GM21390 (cell line): ENCODE data around the gene GPHB5.
A peak's percentile ranks its signal among the peaks of the same experiment; 100 is the strongest.
"Not testable (repeated sequence)": the region's sequence is repeated elsewhere in the genome, so short reads cannot be mapped to it uniquely, and the experiment has no call there.

Experiments
- ATAC-seq: cut with Tn5 transposase; IDR thresholded peaks from one replicate; pipeline ENCODE4 v1.9.1; 2021; ENCODE audit not compliant: unreplicated experiment

The GPHB5 gene

DNA sequence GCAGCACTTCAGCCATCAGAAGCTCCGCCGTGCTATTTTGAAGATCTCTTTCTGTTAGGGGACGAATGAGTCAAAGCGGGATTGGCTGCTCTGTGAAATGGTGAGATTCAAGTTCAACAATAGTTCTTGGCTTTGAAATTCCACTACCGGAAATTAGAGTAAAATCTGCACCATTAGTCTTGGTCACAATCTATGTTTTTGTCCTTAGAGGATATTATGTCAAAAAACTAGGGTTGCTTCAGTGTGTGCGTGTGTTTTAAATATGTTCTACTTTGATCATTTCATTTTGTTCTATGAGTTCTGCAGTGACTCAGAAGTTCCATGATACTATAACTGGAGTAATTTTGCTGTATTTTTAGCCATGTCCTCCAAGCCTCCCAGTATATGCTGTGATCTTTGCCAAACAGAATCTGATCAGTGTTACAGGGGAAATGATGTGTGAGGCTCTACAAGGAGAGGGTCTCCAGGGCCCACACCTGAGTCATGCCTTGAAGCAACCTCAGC lies 22.6 kb downstream of the GPHB5 start:
- peak; percentile 42 for ATAC-seq

GRCh38 chr14:63295231-63295685 lies 23.5 kb downstream of the GPHB5 start:
- ATAC-seq: no peak

GRCh38 chr14:63292805-63293204 lies 25.9 kb downstream of the GPHB5 start:
- ATAC-seq: no peak

- ATAC-seq: no peak
Measured at GRCh38 chr14:63290741-63291430, 27.8 kb downstream of the GPHB5 start.

GRCh38 chr14:63288853-63289252 lies 29.9 kb downstream of the GPHB5 start:
- no peak for ATAC-seq

DNA sequence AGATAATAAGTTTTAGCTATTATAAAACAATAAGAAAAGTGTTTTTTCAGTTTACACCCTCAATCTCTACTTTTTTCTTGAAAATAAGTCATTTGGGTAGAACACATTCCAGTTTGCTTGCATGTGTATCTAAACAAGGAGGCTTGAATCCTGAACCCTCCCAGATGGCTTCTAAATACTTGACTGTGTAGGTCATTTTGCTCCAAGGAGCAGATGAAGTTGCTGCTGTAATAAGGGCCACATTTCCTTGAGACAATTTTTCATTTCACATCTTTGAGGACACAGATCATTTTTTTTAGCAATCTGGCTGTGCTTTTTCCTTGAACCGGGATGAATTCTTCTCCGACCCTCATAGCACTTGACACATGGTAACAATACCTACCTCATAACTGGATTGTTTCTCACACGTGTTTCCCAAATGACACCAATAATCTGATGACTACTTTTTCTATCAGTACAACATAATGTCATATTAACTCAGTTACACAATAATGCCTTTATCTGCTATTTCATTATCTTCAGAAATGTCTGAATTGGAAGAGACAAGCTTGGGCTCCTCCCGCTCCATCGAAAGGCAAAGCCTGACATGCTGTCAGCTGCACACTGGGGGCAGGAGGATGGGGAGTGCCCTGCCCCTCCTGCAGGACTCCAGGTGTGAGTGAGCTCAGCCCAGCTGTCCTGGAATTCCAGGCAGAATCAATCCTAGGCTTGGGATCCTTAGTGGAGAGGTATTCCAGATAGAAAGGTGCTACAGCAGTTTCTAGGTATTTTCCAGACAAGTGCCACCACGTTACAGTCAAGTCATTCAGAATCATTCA lies 30.9 kb downstream of the GPHB5 start:
- ATAC-seq: no peak

GRCh38 chr14:63286071-63286470 lies 32.7 kb downstream of the GPHB5 start:
- no peak for ATAC-seq

DNA sequence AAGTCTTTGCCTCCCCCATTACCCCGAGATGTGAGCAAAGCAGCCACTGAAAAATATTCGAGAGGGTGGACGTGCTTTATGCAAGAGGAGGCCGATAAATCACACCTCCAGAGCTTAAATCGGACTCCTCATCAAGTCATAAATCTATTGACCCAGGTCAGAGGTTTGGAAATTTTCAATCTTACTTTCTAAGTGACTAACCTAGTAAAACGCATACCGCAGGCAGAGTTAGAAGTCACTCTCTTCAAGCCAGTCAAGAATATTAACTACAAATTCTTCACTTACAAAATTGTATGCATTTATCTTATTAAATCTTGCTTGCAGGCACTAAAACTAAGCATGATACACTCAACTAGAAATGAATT lies 34.9 kb downstream of the GPHB5 start:
- no peak for ATAC-seq

- peak; percentile 69 for ATAC-seq
Measured at GRCh38 chr14:63282997-63283883, 35.5 kb downstream of the GPHB5 start.

- not testable (repeated sequence) for ATAC-seq
Measured at GRCh38 chr14:63279933-63280332, 38.8 kb downstream of the GPHB5 start.

DNA sequence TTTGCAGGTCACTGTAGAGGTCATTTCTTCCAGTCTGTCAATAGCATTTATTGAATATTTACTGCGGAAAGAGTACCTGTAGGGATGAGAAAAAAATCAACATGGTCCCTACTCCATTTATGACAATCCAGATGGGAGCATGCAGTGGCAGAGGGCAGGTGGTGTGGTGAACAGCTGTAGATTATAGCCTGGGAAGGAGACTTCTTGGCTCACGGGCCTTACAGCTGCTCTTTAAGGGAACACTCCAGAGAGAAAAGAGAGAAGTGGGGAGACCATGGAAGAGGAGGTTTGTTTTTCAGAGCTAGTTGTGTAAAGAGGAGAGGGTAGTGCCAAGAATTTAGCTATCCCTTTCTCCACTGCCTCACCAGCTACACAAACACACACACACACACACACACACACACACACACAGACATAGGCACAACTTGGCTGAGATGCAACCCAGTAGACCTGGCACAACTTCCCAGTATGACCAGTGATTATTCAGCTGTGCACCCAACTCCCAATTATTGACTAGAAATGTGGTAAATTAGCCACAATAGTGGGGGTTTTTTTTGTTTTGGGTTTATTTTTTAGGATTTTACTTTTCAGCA lies 41.0 kb downstream of the GPHB5 start:
- ATAC-seq: no peak

- peak; percentile 69 for ATAC-seq
Measured at GRCh38 chr14:63276492-63277342, 42.0 kb downstream of the GPHB5 start.

DNA sequence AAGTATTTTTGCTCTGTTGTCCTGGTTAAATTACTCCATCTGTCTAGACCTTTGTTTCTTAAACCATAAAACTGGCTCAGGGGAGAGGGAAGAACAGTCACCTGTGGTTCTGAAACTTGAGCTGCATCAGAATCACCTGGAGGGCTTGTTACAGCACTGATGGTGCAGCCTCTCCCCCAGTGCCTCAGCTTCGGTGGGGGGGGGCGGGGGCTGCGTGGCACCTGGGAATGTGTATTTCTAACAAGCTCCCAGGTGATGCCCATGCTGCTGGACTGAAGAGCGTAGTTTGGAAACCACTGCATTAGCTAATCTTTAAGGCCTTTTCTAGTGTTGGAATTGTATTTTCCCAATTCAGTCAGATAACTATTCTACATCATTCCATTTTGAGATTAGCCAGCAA lies 42.7 kb downstream of the GPHB5 start:
- ATAC-seq: no peak

DNA sequence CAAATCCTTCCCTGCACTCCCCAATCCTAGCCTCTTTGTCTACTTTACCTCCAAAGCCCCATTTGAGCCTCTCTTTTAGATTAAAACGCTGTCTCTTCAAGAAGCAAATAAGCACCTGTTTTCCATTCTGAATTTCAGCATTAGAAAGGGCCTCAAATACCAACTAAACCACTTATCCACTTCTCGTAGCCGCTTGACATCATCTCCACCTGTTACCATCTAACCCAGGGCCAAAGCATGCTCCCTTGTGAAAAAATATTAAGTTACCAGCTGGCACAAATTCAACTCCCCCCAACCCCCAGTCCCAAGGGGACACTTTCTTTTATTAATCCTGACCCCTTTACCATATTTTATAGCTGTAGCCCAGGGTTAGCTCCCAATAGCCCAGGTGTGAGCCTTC lies 43.1 kb downstream of the GPHB5 start:
- ATAC-seq: no peak

- no peak for ATAC-seq
Measured at GRCh38 chr14:63273717-63274655, 44.7 kb downstream of the GPHB5 start.

DNA sequence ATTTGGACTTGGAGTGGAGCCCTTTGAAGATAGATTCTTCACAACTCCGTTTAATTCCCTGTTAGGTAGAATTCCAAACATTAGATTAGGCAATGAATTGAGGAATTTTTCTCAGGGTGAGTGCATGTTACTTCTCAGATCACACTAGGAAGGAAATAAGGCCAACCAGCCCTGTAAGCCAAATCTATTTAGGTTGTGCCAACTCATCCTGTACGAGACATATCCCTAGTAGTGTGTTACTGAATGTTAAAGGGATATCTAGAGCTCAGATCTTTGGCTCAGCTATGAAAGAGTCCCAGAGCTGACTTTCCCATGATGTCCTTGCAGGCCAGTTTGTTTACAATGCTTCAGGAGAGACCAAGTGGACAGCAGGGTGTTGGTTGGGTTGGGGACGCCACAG lies 45.6 kb downstream of the GPHB5 start:
- no peak for ATAC-seq

DNA sequence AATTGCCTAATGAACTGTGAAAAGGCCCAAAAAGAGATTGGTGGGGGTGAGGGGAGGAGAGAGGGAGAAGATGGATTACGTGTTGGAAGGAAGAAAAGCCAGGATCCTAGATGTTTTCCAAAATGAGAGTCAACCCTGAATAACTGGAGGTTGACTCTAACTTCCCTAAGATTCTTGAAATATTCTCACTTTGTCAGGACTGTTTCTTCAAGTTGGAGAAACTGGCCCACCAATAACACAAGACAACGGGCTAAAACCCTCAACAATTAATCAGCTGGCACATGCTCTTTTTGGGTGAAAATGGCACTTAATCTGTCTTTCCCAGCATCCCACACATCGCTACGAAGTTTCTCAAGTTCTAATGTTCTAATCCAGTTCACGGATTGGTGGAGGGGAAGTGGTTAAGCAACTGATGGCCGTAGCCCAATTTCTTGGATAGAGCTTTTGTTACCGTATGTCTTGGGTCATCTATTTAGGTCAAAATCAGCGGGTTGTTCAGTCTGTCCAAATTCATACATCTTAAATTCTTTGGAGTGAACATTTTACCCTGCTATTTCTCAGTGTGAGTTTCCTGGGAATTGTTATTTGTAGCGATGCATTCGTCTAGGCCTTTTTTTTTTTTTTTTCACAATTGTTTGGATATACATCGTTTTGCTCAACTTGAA lies 49.0 kb downstream of the GPHB5 start:
- ATAC-seq: no peak

GRCh38 chr14:63268771-63269170 lies 50.0 kb downstream of the GPHB5 start:
- ATAC-seq: no peak
